Stimulated activated CD4-positive, alpha-beta T cell treated with anti-CD3 and anti-CD28 coated beads, Interleukin-4, amount 100 ng/mL, for 1 hour (primary cell): Measurements from ENCODE around the gene MTA3.
A peak's percentile ranks its signal among the peaks of the same experiment; 100 is the strongest.
"Not testable (repeated sequence)": the region's sequence is repeated elsewhere in the genome, so short reads cannot be mapped to it uniquely, and the experiment has no call there.

Experiments
- DNase-seq: peaks from one replicate; pipeline ENCODE4 v3.0.0-alpha.2; 2020

The MTA3 gene

DNA sequence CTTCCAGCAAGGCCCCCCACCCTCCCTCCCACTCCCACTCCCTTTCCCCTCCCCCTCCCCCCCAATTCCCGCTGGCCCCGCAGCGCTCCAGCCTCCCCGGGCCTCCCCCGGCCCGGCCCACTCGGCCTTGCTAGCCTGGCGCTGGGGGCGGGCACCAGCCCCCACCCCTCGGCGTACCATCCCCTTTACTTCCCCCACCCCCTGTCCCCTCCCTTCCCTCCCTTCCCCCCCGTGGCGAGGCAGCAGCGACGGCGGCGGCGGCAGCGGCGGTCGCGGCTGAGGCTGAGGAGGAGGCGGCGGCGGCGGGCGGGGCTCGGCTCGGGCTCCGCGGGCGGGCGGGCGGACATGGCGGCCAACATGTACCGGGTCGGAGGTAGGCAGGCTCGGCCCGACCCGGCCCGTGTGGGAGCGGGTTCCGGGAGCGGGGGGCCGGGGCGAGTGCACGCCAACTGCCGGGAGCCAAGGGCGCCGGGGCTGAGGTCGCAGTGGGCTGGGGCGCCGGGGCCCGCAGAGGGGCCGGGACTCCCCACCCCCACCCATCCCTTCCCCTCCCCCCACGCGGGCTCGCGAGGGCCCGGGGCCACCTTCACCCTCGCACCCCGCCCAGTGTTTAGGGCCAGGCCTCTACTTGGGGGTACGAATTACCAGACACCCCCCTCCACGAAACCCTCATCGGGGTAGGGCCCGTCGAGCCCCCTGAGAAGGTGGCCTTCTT is at the start of gene MTA3:
TSS of gene MTA3 (plus strand) at position 232 of the 715 bp plus-strand sequence. CDS start at position 346, 114 bp downstream.
- peak; percentile 73 for DNase-seq

DNA sequence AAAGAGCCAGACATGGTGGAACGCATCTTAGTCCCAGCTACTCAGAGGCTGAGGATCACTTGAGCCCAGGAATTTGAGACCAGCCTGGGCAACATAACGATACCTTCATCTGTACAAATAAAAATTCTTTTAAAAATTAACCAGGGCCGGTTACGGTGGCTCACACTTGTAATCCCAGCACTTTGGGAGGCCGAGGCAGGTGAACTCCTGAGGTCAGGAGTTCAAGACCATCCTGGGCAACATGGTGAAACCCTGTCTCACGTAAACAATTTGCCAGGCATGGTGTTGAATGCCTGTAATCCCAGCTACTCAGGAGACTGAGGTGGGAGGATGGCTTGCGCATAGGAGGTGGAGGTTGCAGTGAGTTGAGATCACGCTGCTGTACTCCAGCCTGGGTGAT is 48.8 kb upstream of the MTA3 start:
- no peak for DNase-seq

DNA sequence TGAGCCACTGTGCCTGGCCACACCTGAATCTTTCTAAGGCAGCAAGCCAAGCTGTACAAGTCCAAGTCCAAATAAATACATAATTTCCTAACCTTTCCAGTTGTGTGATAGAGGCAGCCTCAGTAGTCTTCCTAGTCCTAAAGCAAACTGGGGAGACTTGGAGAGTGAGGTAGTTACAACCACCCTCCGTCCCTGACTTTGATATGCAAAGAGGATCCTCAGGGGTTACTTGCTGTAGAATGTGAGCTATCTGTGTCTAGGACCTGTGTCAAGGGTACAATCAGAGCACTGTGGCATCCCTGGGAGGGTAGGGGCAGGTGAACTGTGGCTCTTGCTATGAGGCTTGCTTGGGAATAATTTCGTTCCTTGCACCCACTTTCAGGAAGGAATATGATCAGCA is 46.4 kb upstream of the MTA3 start:
- no peak for DNase-seq

DNA sequence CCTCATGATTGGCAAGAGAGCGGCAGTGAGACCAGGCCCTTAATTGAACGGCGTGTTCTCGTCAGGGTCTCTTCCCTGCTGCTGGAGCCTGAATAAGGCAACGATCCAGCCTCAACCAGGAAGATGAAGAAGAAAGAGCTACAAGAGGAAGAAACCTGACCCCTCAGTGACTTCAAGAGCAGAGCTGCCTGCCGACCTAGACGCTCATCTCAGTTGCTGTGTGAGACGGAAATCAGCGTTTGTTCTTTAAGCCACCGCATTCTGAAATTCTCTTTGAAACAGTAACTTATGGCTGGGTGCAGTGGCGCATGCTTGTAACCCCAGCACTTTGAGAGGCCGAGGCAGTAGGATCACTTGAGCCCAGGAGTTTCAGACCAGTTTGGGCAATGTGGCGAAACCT is 45.1 kb upstream of the MTA3 start:
- no peak for DNase-seq

DNA sequence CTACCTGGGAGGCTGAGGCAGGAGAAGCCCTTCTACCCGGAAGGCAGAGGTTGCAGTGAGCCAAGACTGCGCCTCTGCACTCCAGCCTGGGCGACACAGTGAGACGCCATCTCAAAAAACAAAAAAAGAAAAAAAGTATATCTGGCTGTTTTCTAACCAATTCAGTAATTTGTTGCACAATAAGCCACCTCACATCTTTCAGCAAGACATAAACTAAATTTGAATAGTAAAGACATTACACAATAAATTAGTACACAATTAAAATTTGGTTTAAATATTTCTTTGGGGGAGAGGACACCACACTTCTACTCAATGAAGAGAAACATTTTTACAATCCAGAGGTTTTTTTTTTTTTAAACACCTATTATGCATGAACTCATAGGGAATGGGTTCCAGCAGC is 36.0 kb upstream of the MTA3 start:
- no peak for DNase-seq

DNA sequence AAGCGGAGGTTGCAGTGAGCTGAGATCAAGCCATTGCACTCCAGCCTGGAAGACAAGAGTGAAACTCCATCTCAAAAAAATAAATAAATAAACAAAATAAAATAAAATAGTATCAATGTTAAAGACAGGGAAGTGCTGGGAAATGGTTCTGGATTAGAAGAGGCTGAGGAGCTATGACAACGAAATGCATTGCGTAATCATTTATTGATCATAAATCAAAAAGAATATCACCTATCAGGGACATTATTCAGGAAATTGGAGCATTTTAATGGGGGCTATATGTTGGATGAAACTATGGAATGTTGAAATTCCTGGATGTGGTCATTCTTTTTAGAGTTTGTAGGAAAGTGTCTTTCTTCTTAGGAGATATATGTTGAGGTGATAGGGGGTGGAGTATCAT is 30.9 kb upstream of the MTA3 start:
- no peak for DNase-seq

DNA sequence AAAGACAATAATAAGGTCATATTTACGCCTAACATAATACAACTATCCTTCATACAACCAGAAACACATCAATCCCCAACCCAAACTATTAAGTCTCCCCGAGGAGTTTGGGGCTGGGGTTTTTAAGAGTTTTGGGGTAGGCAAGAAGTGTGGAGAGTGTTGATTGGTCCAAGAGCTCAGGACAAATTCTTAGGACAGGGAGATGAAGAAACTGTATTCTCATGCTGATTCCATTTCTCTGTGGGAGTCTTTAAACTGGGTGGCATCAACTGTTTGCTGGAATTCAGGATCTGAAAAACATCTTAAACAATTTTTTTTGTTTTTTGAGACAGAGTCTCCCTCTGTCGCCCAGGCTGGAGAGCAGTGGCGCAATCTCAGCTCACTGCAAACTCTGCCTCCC is 25.6 kb upstream of the MTA3 start:
- no peak for DNase-seq

DNA sequence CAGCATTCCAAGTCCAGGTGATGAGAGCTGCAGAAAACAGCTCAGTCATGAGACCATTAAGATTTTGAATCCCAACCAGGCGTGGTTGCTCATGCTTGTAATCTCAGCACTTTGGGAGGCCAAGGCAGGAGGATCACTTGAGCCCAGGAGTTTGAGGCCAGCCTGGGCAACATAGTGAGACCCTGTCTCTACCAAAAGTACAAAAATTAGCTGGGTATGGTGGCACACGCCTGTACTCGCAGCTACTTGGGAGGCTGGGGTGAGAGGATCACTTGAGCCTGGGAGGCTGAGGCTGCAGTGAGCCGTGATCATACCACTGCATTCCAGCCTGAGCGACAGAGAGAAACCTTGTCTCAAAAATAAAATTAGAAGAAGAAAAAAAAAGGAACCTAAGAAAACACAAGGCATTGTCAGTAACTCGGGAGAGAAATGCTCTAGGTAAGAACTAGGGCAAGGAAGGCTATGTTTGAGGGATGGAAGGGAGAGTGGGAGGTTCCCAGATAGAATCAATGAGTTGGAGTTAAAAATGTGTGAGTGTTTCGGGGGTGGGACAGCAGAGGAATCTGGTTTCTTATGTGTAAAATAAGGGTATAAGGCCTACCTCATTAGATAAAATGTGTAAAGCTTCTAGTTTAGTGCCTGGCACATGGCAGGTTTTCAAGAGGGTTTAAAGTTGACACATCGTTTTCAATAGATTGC is 23.3 kb upstream of the MTA3 start:
- DNase-seq, result no peak

DNA sequence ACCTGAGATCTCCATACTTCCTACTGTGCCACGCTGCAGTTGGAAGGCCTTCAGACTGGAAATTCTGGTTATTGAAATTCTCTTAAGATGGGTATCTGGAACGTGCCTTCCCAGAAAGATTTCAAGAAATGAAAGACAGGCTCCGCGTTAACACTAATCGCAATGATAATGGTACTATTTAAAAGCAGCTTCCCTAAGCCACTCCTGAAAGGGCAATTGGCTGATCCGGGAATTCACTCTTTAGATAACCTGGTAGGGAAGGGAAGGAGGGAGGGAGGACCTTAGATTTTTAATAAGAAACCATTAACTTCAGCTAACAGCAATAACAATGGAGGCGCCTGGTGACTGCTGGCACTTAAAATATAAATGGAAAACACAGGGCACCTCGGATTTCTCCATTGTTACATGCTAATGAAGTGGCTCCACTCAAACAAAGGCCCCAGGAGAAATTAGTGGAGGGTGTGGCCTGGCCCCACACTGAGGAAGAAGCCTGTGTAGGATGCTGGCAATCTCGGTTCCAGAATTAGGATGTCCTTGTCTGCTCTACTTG is 22.5 kb upstream of the MTA3 start:
- no peak for DNase-seq

DNA sequence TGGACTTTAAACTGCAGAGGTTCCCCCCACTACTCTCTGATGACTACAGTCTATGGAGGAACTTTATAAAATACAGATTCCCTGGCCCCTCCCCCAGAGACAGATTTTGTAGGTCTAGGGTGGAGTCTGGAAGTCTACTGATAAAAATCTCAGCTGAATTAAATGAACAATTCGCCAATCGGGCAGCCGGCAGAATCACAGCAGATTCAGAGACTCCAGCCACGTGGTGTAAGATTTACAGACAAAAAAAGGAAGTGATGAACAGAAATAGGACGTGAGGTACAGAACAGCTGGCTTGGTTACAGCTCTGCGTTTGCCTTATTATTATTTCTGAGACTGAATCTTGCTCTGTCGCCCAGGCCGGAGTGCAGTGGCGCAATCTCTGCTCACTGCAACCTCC is 21.4 kb upstream of the MTA3 start:
- no peak for DNase-seq

DNA sequence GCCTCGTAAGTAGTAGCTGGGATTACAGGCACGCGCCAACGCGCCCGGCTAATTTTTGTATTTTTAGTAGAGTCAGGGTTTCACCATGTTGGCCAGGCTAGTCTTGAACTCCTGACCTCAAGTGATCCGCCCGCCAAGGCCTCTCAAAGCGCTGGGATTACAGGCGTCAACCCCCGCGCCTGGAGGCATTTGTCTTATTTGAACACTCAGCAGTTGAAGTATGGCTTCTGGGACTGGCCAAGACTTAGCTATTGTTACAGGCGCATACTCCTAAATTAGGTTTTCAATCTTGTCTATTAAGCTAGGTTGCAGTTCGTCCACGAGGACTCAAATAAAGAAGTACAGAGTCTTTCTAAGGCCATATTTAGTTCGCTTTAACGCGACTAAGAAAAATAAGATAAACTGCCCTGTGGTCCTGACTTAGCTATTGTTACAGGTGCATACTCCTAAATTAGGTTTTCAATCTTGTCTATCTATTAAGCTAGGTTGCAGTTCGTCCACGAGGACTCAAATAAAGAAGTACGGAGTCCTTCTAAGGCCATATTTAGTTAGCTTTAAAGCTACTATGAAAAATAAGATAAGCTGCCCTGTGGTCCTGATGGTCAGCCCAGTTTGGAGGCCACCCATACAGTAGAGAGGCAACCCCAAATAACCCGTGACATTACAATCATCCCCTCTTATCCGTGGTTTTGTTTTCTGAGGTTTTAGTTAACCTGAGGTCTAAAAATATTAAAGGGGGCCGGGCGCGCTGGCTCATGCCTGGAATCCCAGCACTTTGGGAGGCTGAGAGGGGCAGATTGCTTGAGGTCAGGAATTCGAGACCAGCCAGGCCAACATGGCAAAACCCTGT is 20.8 kb upstream of the MTA3 start:
- DNase-seq, result no peak

DNA sequence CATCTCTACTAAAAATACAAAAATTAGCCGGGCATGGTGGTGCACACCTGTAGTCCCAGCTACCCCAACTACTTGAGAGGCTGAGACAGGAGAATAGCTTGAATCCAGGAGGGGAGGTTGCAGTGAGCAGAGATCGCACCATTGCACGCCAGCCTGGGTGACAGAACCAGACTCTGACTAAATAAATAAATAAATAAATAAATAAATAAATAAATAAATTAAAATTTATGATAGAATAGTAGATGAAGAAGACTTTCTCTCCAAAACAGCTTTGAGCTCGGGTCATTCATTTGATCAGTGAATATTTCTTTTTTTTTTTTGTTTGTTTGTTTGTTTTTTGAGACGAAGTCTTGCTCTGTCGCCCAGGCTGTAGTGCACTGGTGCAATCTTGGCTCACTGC is 17.6 kb upstream of the MTA3 start:
- DNase-seq, result no peak

DNA sequence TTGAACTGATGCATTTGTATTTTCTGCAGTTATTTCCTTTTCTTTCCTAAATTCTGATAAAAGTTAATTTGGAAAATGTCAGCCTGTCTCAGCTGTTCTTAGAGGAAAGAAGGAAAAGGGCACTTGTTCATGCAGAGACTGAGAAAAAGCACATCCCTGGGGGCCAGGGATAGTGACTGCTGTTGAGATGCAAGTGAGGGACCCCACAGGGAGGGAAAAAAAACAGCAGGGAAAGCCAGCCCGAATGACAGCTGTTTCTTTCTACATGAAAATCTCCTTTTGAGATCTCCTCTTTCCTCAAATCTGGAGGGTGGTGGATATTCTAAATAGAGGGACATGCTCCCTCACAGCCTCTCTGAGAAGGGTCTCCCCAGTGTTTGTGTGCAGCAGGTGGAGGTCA is 14.0 kb upstream of the MTA3 start:
- DNase-seq, result no peak

DNA sequence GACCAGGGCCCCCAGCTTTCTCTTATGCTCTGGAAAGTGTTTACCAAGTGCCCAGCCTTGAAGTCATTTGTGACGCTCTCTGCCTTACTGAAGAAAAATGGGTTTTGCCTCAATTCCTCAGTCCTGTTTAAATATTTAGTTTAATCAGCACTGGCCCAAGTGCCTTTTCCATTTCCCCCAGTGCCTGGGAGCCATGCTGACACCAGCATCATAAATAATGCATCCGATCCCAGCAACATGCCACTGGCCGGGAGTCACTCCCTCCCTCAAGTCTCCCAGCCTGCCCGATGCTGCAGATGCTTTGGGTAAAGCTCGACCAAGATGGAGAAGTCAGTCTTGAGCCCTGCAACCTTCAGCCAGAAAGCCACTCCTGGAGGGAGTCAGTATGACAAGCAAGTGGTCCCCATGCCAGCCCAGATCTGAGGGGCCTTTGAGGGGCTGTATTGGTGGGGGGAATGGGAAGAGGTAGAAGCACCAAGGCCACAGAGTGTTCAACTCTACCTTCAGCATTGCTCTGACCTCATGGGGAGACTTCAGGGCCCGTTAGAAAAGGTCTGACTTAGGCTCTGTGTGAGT is 12.0 kb upstream of the MTA3 start:
- DNase-seq, result no peak

DNA sequence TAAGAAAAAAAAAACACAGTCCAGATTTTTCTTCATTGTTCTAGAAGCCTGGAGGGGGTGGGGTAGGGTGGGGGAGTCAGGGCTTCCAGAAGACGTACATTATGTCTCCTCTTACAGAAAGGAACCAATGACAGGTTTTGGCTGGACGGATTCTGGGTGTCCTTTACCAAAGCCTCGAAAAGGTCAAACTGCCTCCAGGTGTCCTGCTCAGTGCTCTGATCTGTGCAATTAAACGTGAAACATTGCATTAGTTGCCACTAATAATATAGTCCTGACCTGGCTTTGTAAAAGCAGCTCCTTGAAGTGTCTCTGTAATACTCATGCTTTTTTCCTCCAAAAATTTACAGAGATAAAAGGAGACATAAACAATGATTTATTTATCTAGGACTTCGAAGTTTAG is 11.1 kb upstream of the MTA3 start:
- no peak for DNase-seq

DNA sequence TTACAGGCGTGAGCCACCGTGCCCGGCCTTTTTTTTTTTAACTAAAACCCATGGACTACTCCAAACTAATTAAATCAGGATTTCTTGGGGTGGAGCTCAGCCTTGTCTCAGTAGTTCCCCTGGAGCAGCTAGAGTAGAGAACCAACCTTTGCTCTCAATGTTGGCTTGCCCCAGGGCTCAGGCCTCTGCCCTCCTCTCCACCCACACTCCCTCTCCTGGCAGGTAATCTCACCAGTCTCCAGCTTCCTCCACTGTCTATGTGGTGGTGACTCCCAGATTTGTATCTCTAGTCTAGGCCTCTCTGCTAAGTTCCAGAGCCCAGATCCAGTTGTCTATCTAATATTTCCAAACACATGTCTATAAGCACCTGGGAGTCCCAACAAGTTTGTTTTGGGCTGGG is 9.6 kb upstream of the MTA3 start:
- no peak for DNase-seq

DNA sequence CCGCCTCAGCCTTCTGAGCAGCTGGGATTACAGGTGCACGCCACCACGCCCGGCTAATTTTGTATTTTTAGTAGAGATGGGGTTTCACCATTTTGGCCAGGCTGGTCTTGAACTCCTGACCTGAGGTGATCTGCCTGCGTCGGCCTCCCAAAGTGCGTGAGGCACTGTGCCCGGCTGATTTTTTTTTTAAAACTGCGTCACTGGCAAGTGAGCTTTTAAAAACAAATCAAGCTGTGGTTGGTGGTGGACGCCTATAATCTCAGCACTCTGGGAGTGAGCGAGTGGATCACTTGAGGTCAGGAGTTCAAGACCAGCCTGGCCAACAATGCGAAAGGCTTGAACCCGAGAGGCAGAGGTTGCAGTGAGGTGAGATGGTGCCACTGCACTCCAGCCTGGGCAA is 8.3 kb upstream of the MTA3 start:
- DNase-seq, result not testable (repeated sequence)

DNA sequence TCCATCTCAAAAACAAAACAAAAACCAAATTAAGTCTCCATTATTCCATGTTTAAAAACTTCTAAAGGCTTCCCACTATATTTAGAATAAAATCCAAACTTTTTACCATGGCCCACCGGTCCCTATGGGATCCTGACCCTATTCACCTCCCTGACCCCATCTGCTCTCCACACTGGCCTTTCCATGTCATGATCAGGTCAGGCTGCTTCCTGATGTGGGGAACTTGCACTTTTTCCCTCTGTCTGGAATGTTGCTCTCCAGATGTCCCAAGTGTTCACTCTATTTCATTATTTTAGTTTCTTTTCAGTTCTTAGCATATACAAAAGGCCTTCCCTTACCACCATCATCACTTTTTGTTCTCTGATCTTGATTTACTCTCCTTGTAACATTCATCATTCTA is 7.5 kb upstream of the MTA3 start:
- DNase-seq, result no peak

DNA sequence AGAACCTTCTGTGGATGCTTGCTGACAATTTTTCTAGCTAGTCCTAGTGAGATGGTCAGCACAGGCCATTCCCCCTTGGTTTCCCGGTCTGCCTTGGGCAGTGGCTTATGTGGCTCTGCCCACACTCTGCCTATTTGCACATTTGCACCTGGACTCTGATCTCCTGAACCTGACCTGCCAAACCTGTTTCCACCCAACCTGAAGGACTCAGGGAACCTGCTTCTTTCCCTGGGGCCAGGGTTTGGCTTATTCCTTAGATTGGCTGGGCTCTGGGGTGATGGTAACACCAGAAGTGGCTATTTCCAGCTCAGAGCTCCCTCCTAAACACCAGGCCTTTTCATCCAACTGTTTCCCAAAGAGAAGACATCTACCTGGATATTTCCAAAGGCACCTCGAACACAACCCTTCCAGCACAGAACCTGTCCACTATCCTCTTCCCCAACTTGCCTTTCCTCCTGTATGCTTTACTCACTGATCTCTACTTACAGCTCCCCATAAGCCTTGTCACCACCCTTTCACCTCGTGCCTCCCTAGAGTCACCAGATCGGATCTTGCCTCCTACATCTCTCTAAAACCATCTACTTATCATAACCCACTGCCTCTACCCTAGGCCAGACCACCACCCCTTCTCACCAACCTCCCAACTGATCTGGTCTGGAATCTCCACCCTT is 5.8 kb upstream of the MTA3 start:
- DNase-seq, result no peak

DNA sequence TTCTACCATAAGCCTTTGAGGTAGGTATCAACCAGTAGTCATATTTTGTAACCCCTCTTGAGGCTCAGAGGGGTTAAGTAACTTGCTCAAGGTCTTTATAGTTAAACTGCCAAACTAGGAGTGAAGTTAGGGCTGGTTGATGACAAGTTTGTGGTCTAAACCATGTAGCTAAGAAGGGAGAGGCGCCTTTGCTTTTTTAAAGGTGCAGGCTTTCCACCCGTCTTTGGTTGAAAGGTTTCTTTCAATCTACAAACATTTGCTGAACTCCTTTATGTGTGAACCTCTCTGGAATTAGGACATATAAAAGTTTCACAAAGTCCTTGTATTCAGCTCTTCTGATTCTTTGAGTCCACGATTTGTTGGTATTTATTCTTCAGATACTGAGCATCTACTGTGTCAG is 2.4 kb upstream of the MTA3 start:
- no peak for DNase-seq

DNA sequence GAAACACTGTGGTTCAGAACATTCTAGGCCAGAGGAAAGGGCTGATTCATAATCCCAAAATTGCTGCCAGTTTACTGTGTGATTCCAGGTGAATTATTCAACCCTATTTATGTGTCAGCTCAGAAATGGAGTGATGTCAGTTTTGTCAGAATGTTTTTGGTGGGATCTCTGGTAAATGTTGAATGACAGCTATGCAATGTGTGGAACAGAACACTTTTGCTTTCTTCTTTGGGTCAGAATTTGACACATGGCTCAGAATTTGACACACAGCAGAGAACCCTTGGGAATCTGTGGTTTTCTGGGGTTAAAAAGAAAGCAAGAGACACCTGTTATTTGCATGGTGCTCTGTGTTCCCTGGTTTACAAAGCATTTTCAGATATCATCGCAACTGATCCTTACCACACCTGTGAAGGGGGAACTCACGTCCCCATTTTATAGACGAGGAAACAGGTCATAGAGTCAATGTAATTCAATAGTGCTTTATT is 1.6 kb upstream of the MTA3 start:
- DNase-seq, result no peak

DNA sequence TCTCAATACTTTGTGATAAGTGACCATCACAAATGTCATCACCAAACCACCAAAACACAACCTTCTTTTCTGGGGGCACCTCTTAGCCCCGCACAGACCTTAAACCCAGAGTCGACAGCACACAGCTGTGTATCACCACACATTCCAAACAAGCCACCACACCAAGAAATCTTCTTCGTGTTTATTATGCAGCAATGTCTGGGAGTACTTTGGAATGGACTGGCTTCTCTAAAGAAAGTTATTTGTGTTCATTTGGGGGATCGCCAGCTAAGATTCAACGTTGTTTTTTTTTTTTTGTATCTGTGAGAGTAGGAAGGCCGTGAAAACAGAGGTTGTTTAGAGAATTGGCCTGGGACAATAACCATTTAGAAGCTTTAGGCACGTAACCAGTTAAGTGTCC is 1.1 kb upstream of the MTA3 start:
- no peak for DNase-seq
